CD4-positive, CD25-positive, alpha-beta regulatory T cell (primary cell): ENCODE measurements around the gene PHC2. TPM values are rescaled to one million over a fixed set of nuclear protein-coding genes. Genes with fewer than 3 reads are reported as not detected.

Experiments
- ATAC-seq, 2 donors: fragments of 150-1000 bp; cut with Tn5 transposase; one replicate each; pipeline ENCODE4 v1.10.0; 2021; ENCODE audit warnings: low read depth in 2 of 2, moderate number of reproducible peaks in 2 of 2, moderate library complexity in 1 of 2
- DNase-seq, 3 donors: peaks; one replicate each; pipeline versions ENCODE4 v3.0.0 to v3.0.0-alpha.2; 2012 to 2022; ENCODE audit warnings: mixed read lengths in 1 of 3
- H3K27ac ChIP-seq: one replicate; pipeline ENCODE4 v1.7.0; 2013; ENCODE audit warnings: mild to moderate bottlenecking, low read length; ENCODE audit not compliant: insufficient read depth, poor library complexity, severe bottlenecking
- H3K27me3 ChIP-seq: one replicate; pipeline ENCODE4 v1.7.0; 2013; ENCODE audit warnings: low read length; ENCODE audit not compliant: control insufficient read depth, insufficient read depth
- H3K36me3 ChIP-seq: one replicate; pipeline ENCODE4 v1.7.0; 2013; ENCODE audit warnings: mild to moderate bottlenecking, low read length, moderate library complexity; ENCODE audit not compliant: control insufficient read depth, insufficient read depth
- H3K4me1 ChIP-seq: 2 replicates; pipeline ENCODE4 v1.7.0; 2013; ENCODE audit warnings: mild to moderate bottlenecking, low read length; ENCODE audit not compliant: insufficient read depth, control insufficient read depth, poor library complexity, severe bottlenecking
- H3K4me3 ChIP-seq: one replicate; pipeline ENCODE4 v1.7.0; 2013; ENCODE audit warnings: low read depth, mild to moderate bottlenecking, low read length, moderate library complexity
- H3K9me3 ChIP-seq, 2 experiments: 1 replicate in 1 of 2; 2 replicates in 1 of 2; pipeline ENCODE4 v1.7.0; 2013; ENCODE audit warnings: low read length in 2 of 2, mild to moderate bottlenecking in 1 of 2, moderate library complexity in 1 of 2; ENCODE audit not compliant: control insufficient read depth in 2 of 2
- H3K27ac Mint-ChIP-seq, 3 donors: one replicate each; pipeline ENCODE4 v1.8.0; 2020 to 2022; ENCODE audit warnings: mild to moderate bottlenecking in 3 of 3, mixed read lengths in 3 of 3, moderate library complexity in 2 of 3
- H3K27me3 Mint-ChIP-seq: one replicate; pipeline ENCODE4 v1.8.0; 2022; ENCODE audit warnings: mild to moderate bottlenecking, mixed read lengths
- H3K36me3 Mint-ChIP-seq: one replicate; pipeline ENCODE4 v1.8.0; 2020; ENCODE audit warnings: mixed read lengths
- H3K4me1 Mint-ChIP-seq, 4 donors: one replicate each; pipeline ENCODE4 v1.8.0; 2020 to 2022; ENCODE audit warnings: mixed read lengths in 4 of 4, mild to moderate bottlenecking in 1 of 4
- H3K4me3 Mint-ChIP-seq, 4 donors: one replicate each; pipeline ENCODE4 v1.8.0; 2020 to 2022; ENCODE audit warnings: mild to moderate bottlenecking in 4 of 4, mixed read lengths in 4 of 4, moderate library complexity in 3 of 4
- H3K9me3 Mint-ChIP-seq, 7 donors: one replicate each; pipeline ENCODE4 v1.8.0; 2020 to 2022; ENCODE audit warnings: mixed read lengths in 7 of 7, mild to moderate bottlenecking in 3 of 7, moderate library complexity in 2 of 7
- polyA plus RNA-seq, 4 donors: library from polyadenylated mRNA; unstranded; fragments of 300-500 nt; fragmentation: Illumina TruSeq; gene quantifications; one replicate each; pipeline ENCODE4 v1.2.3, GENCODE V29; 2021
- total RNA-seq: library from RNA; stranded (reverse); gene quantifications from one replicate; pipeline ENCODE4 v1.2.3, GENCODE V29; 2022

The PHC2 gene
- total and polyA plus RNA-seq, 5 donors from 2014 or later, result 9.7 to 34.8 (median 20.7) TPM

- no peak for ATAC-seq
- H3K4me3 Mint-ChIP-seq, result no peak overlapping the region
Measured at GRCh38 chr1:33435096-33435820, 4.4 kb upstream of the PHC2 start.

GRCh38 chr1:33434363-33434750 lies 3.5 kb upstream of the PHC2 start:
- DNase-seq (no peak), ATAC-seq (no peak)
- Histone ChIP-seq H3K9me3 (no peaks in the 10 kb centered on the region), H3K4me1 (peaks cover 8% of the 10 kb centered on the region), H3K27me3 (peaks cover 15% of the 10 kb centered on the region), H3K27ac (no peak overlapping the region), H3K4me3 (no peak overlapping the region), H3K36me3 (no peaks in the 10 kb centered on the region)
- Mint-ChIP-seq H3K4me3 (no peak overlapping the region), H3K27ac (no peak overlapping the region), H3K9me3 (no peaks in the 10 kb centered on the region), H3K27me3 (peaks cover 23% of the 10 kb centered on the region), H3K4me1 (peaks cover 2 to 4% (median 3%) of the 10 kb centered on the region in 4 donors), H3K36me3 (no peaks in the 10 kb centered on the region)

More at GRCh38 chr1:33435096-33435820, 4.4 kb upstream of the PHC2 start:
- H3K27ac Mint-ChIP-seq, result no peak overlapping the region
- no peaks in the 10 kb centered on the region for H3K9me3 ChIP-seq
- no peaks in the 10 kb centered on the region for H3K9me3 Mint-ChIP-seq
- H3K36me3 ChIP-seq, result no peaks in the 10 kb centered on the region
- no peak overlapping the region for H3K27ac ChIP-seq
- H3K4me1 ChIP-seq, result peaks cover 2% of the 10 kb centered on the region
- DNase-seq, result no peak
- peaks cover 28% of the 10 kb centered on the region for H3K27me3 Mint-ChIP-seq
- peaks cover 10% of the 10 kb centered on the region for H3K27me3 ChIP-seq
- H3K4me1 Mint-ChIP-seq, result peaks cover 0 to 4% (median 3%) of the 10 kb centered on the region in 4 donors
- H3K36me3 Mint-ChIP-seq, result no peaks in the 10 kb centered on the region
- no peak overlapping the region for H3K4me3 ChIP-seq

GRCh38 chr1:33433509-33434362 lies 2.8 kb upstream of the PHC2 start:
- no peaks in the 10 kb centered on the region for H3K9me3 ChIP-seq
- H3K4me3 Mint-ChIP-seq, result no peak overlapping the region
- H3K4me3 ChIP-seq, result no peak overlapping the region
- no peaks in the 10 kb centered on the region for H3K36me3 Mint-ChIP-seq
- no peaks in the 10 kb centered on the region for H3K9me3 Mint-ChIP-seq
- no peaks in the 10 kb centered on the region for H3K36me3 ChIP-seq
- no peak overlapping the region for H3K27ac ChIP-seq
- H3K27me3 ChIP-seq, result peaks cover 21% of the 10 kb centered on the region
- H3K4me1 ChIP-seq, result peaks cover 8% of the 10 kb centered on the region
- peaks cover 2 to 4% (median 3%) of the 10 kb centered on the region in 4 donors for H3K4me1 Mint-ChIP-seq
- H3K27me3 Mint-ChIP-seq, result peaks cover 17% of the 10 kb centered on the region
- no peak for DNase-seq
- no peak overlapping the region for H3K27ac Mint-ChIP-seq
- ATAC-seq, result no peak

GRCh38 chr1:33429856-33430691 lies 821 bp downstream of the PHC2 start:
- peak in 2 of 3 donors; percentile 3 to 9 for DNase-seq
- Mint-ChIP-seq H3K36me3 (no peaks in the 10 kb centered on the region), H3K9me3 (peaks cover 0 to 3% (median 0%) of the 10 kb centered on the region in 7 donors), H3K27ac (no peak overlapping the region), H3K4me3 (no peak overlapping the region), H3K4me1 (peaks cover 2 to 4% (median 3%) of the 10 kb centered on the region in 4 donors), H3K27me3 (peaks cover 27% of the 10 kb centered on the region)
- no peaks in the 10 kb centered on the region for H3K36me3 ChIP-seq
- H3K4me3 ChIP-seq, result peak overlapping the region; percentile 29
- H3K9me3 ChIP-seq, result no peaks in the 10 kb centered on the region
- H3K27me3 ChIP-seq, result peaks cover 38% of the 10 kb centered on the region
- no peak for ATAC-seq
- H3K4me1 ChIP-seq, result peaks cover 8% of the 10 kb centered on the region
- H3K27ac ChIP-seq, result no peak overlapping the region

- no peaks in the 10 kb centered on the region for H3K36me3 ChIP-seq
- no peaks in the 10 kb centered on the region for H3K9me3 ChIP-seq
- H3K4me3 ChIP-seq, result no peak overlapping the region
- H3K4me1 ChIP-seq, result peaks cover 8% of the 10 kb centered on the region
- Mint-ChIP-seq H3K27ac (no peak overlapping the region), H3K4me1 (peaks cover 2 to 4% (median 3%) of the 10 kb centered on the region in 4 donors), H3K4me3 (no peak overlapping the region), H3K9me3 (peaks cover 0 to 3% (median 0%) of the 10 kb centered on the region in 7 donors), H3K36me3 (no peaks in the 10 kb centered on the region), H3K27me3 (peaks cover 29% of the 10 kb centered on the region)
- DNase-seq (no peak), ATAC-seq (no peak)
- no peak overlapping the region for H3K27ac ChIP-seq
- peaks cover 42% of the 10 kb centered on the region for H3K27me3 ChIP-seq
Measured at GRCh38 chr1:33429332-33429731, 1.6 kb downstream of the PHC2 start.

GRCh38 chr1:33428661-33429060 lies 2.2 kb downstream of the PHC2 start:
- Histone ChIP-seq H3K27me3 (peaks cover 40% of the 10 kb centered on the region), H3K4me1 (peaks cover 8% of the 10 kb centered on the region), H3K36me3 (no peaks in the 10 kb centered on the region), H3K4me3 (no peak overlapping the region), H3K27ac (no peak overlapping the region), H3K9me3 (no peaks in the 10 kb centered on the region)
- no peak overlapping the region for H3K27ac Mint-ChIP-seq
- ATAC-seq, result no peak
- no peak overlapping the region for H3K4me3 Mint-ChIP-seq
- peaks cover 0 to 3% (median 0%) of the 10 kb centered on the region in 7 donors for H3K9me3 Mint-ChIP-seq
- peaks cover 2 to 4% (median 3%) of the 10 kb centered on the region in 4 donors for H3K4me1 Mint-ChIP-seq
- no peaks in the 10 kb centered on the region for H3K36me3 Mint-ChIP-seq
- no peak for DNase-seq
- peaks cover 26% of the 10 kb centered on the region for H3K27me3 Mint-ChIP-seq

- no peak for DNase-seq
Measured at GRCh38 chr1:33426916-33427315, 4.0 kb downstream of the PHC2 start.

More at GRCh38 chr1:33426916-33427315, 4.0 kb downstream of the PHC2 start:
- no peak overlapping the region for H3K27ac Mint-ChIP-seq
- no peak overlapping the region for H3K4me3 ChIP-seq
- H3K9me3 Mint-ChIP-seq, result peaks cover 0 to 3% (median 0%) of the 10 kb centered on the region in 7 donors
- H3K27me3 Mint-ChIP-seq, result peaks cover 42% of the 10 kb centered on the region
- no peak for ATAC-seq
- H3K36me3 ChIP-seq, result no peaks in the 10 kb centered on the region
- no peaks in the 10 kb centered on the region for H3K9me3 ChIP-seq
- peaks cover 8% of the 10 kb centered on the region for H3K4me1 ChIP-seq
- H3K4me1 Mint-ChIP-seq, result peaks cover 2 to 4% (median 3%) of the 10 kb centered on the region in 4 donors
- H3K4me3 Mint-ChIP-seq, result no peak overlapping the region
- no peaks in the 10 kb centered on the region for H3K36me3 Mint-ChIP-seq
- H3K27me3 ChIP-seq, result peaks cover 35% of the 10 kb centered on the region
- no peak overlapping the region for H3K27ac ChIP-seq
